Measurements from ENCODE around the gene NRXN2. TPM values are rescaled to one million over a fixed set of nuclear protein-coding genes. Genes with fewer than 3 reads are reported as not detected.
"Not testable (repeated sequence)": the region's sequence is repeated elsewhere in the genome, so short reads cannot be mapped to it uniquely, and the experiment has no call there.

NRXN2 gene
- total RNA-seq, 1 donor, result 5.2 TPM

- no peak overlapping the region for H3K4me3 ChIP-seq (ENCODE audit: low read depth, low read length)
- no peak for DNase-seq (ENCODE audit: low read depth)
- TF ChIP-seq CTCF (IDR thresholded peaks at IDR 0.05; ENCODE audit: insufficient read depth, low read depth, low read length), result no peak
Measured at GRCh38 chr11:64564419-64564818, 158.6 kb downstream of the NRXN2 start.

DNA sequence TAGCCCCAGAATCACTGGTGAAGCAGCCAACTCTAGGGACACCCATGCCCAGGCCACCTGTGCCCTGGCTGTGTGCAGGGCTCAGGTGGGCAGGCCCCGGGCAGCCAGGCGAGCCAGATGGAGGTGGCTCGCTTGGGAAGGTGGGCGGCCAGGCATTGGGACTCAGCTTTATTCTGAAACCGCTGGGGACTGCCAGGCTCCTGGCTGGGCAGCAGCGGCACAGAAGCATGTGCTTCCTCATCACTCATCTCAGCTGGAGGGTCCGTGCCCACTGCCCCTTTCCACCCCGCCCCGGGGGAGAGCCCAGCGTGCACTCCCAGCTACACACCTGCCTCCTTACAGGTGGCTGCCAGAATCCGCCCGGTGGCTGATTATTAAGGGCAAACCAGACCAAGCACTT, 159.0 kb downstream of the NRXN2 start:
- no peak for TF ChIP-seq CTCF (IDR thresholded peaks at IDR 0.05; ENCODE audit: insufficient read depth, low read depth, low read length)
- no peak for DNase-seq (ENCODE audit: low read depth)
- H3K4me3 ChIP-seq (ENCODE audit: low read depth, low read length), result no peak overlapping the region

DNA sequence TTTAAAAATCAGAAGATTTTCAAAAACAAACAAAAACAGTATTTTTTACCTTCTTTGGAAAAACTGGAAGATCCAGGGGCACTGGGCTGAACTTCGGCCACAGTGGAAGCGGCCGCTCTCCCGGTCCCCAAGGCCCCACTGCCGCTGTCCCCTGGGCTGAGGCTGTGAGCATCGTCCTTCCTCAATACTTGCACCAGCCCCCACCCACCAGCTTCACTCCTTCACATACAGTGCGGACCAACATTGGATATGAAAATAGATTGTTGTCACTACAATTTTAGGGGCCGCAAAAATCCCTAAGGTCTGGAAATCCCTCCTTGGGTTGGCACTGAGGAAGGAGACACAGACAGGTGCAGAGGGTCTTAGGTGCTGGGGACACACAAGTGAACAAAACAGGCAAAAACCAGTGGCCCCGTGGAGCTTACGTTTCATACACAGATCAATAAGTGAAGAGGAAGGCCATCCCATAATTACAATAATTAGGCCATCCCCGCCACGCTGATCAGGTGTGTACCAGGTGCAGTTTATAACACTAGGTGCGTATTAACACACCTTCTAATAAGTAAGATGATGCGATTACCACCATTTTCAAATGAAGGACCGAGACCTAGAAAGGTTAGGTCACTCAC, 160.2 kb downstream of the NRXN2 start:
- DNase-seq (ENCODE audit: low read depth), result no peak

GRCh38 chr11:64561984-64562722, 160.8 kb downstream of the NRXN2 start:
- H3K4me3 ChIP-seq (ENCODE audit: low read depth, low read length), result no peak overlapping the region
- no peak for TF ChIP-seq CTCF (IDR thresholded peaks at IDR 0.05; ENCODE audit: insufficient read depth, low read depth, low read length)
- no peak for DNase-seq (ENCODE audit: low read depth)

More for the DNA sequence above, 160.2 kb downstream of the NRXN2 start:
- TF ChIP-seq CTCF (IDR thresholded peaks at IDR 0.05; ENCODE audit: insufficient read depth, low read depth, low read length), result no peak
- no peak overlapping the region for H3K4me3 ChIP-seq (ENCODE audit: low read depth, low read length)

DNA sequence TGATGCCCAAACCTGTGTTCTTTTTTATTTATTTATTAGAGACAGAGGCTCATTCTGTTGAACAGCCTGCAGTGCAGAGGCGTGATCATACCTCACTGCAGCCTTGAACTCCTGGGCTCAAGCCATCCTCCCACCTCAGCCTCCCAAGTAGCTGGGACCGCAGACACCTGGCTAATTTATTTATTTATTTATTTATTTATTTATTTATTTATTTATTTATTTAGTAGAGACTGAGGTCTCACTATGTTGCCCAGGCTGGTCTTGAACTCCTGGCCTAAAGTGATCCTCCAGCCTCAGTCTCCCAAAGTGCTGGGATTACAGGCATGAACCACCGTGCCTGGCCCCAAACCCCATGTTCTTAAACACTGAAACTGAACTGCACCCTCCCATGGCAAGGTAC, 161.6 kb downstream of the NRXN2 start:
- DNase-seq (ENCODE audit: low read depth); H3K4me3 ChIP-seq (ENCODE audit: low read depth, low read length): not testable (repeated sequence)

DNA sequence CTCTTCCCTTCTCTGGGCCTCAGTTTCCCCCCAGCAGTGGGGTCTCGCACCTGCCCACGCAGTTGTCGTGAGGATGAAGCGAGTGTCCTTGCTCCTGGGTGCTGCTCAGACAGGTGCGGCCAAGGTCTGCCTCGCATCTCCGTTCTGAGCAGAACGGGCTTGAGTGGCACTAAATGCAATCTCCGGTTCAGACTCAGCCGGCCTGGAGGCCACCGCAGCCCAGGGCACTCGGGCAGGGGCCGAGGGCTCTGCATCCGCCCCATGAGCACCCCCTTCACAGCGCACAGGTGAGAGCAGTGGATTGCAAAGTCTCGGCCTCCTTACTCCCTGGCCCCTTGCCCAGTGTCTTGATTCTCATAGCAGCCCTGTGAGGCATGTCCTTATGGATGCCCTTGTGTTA, 162.1 kb downstream of the NRXN2 start:
- no peak for DNase-seq (ENCODE audit: low read depth)
- H3K4me3 ChIP-seq (ENCODE audit: low read depth, low read length), result no peak overlapping the region
- TF ChIP-seq CTCF (IDR thresholded peaks at IDR 0.05; ENCODE audit: insufficient read depth, low read depth, low read length), result no peak

DNA sequence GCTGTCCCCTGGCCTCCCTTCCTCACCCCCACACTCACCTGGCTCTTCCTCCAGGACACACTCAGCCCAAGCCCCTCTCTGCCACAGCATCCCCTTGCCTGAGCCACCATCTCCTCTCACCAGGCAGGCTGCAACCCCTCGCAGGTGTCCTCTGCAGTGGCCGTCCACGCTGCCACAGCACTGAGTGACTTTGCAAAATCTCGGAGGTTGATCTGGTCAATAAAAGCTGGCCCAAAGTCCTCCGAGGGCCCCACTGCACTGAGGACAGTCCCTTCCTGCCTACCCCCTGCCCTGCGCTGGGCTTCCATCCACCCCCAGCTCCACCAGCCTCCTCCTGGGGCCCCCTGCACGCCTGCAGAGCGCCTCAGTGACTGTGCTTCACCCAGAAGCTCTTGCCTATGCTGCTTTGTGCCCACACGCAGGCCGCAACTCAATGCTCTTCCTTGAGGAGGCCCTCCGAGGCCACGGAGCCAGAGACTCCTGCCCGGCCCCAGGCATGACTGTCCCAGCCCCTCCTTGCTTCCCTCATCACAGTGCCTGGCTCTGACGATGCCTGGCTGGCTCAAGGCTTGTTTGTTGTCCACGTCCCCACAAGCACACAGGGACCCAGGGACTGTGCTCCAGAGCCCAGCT, 162.7 kb downstream of the NRXN2 start:
- no peak for DNase-seq (ENCODE audit: low read depth)
- no peak overlapping the region for H3K4me3 ChIP-seq (ENCODE audit: low read depth, low read length)
- TF ChIP-seq CTCF (IDR thresholded peaks at IDR 0.05; ENCODE audit: insufficient read depth, low read depth, low read length), result no peak
